Stimulated activated CD8-positive, alpha-beta memory T cell treated with anti-CD3 and anti-CD28 coated beads, Interleukin-15, amount 100 ng/mL, for 4 hours (primary cell): ENCODE data around the gene SLIT3.
"Not testable (repeated sequence)": the region's sequence is repeated elsewhere in the genome, so short reads cannot be mapped to it uniquely, and the experiment has no call there.

Experiments used
- DNase-seq, 2 donors: peaks; one replicate each; pipeline ENCODE4 v3.0.0-alpha.2; 2020; ENCODE audit warnings: low read depth in 2 of 2

The SLIT3 gene

GRCh38 chr5:169219351-169219750 is 81.6 kb downstream of the SLIT3 start:
- no peak for DNase-seq

GRCh38 chr5:169218861-169219260 is 82.1 kb downstream of the SLIT3 start:
- DNase-seq, result no peak

- DNase-seq, result no peak
These were observed 82.8 kb downstream of the SLIT3 start for GRCh38 chr5:169218176-169218575.

- no peak for DNase-seq
These were observed 84.1 kb downstream of the SLIT3 start for GRCh38 chr5:169216866-169217265.

GRCh38 chr5:169213479-169213878 is 87.5 kb downstream of the SLIT3 start:
- no peak for DNase-seq

GRCh38 chr5:169211761-169212160 is 89.2 kb downstream of the SLIT3 start:
- not testable (repeated sequence) for DNase-seq

GRCh38 chr5:169204788-169205400 is 96.0 kb downstream of the SLIT3 start:
- DNase-seq, result no peak

- no peak for DNase-seq
These were observed 98.0 kb downstream of the SLIT3 start for GRCh38 chr5:169202969-169203368.

- no peak for DNase-seq
These were observed 99.3 kb downstream of the SLIT3 start for GRCh38 chr5:169201597-169201996.

- DNase-seq, result no peak
These were observed 100.7 kb downstream of the SLIT3 start for GRCh38 chr5:169200125-169200778.

GRCh38 chr5:169197343-169197742 is 103.6 kb downstream of the SLIT3 start:
- no peak for DNase-seq

GRCh38 chr5:169196059-169196458 is 104.9 kb downstream of the SLIT3 start:
- no peak for DNase-seq

GRCh38 chr5:169195601-169196000 is 105.3 kb downstream of the SLIT3 start:
- DNase-seq, result no peak

GRCh38 chr5:169192536-169192935 is 108.4 kb downstream of the SLIT3 start:
- no peak for DNase-seq

GRCh38 chr5:169190849-169191248 is 110.1 kb downstream of the SLIT3 start:
- no peak for DNase-seq

GRCh38 chr5:169185626-169186025 is 115.3 kb downstream of the SLIT3 start:
- no peak for DNase-seq

GRCh38 chr5:169183576-169183975 is 117.4 kb downstream of the SLIT3 start:
- no peak for DNase-seq

GRCh38 chr5:169182797-169183196 is 118.1 kb downstream of the SLIT3 start:
- DNase-seq, result no peak

GRCh38 chr5:169181814-169182213 is 119.1 kb downstream of the SLIT3 start:
- no peak for DNase-seq

- DNase-seq, result no peak
These were observed 122.2 kb downstream of the SLIT3 start for GRCh38 chr5:169178754-169179153.

GRCh38 chr5:169178274-169178673 is 122.7 kb downstream of the SLIT3 start:
- no peak for DNase-seq

- DNase-seq, result no peak
These were observed 123.9 kb downstream of the SLIT3 start for GRCh38 chr5:169176709-169177694.

GRCh38 chr5:169175733-169176132 is 125.2 kb downstream of the SLIT3 start:
- no peak for DNase-seq
